Measurements from ENCODE around the gene KERA.

Gene KERA, protein sequence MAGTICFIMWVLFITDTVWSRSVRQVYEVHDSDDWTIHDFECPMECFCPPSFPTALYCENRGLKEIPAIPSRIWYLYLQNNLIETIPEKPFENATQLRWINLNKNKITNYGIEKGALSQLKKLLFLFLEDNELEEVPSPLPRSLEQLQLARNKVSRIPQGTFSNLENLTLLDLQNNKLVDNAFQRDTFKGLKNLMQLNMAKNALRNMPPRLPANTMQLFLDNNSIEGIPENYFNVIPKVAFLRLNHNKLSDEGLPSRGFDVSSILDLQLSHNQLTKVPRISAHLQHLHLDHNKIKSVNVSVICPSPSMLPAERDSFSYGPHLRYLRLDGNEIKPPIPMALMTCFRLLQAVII
- total RNA-seq = 0 reads per million in 9 experiments

DNA sequence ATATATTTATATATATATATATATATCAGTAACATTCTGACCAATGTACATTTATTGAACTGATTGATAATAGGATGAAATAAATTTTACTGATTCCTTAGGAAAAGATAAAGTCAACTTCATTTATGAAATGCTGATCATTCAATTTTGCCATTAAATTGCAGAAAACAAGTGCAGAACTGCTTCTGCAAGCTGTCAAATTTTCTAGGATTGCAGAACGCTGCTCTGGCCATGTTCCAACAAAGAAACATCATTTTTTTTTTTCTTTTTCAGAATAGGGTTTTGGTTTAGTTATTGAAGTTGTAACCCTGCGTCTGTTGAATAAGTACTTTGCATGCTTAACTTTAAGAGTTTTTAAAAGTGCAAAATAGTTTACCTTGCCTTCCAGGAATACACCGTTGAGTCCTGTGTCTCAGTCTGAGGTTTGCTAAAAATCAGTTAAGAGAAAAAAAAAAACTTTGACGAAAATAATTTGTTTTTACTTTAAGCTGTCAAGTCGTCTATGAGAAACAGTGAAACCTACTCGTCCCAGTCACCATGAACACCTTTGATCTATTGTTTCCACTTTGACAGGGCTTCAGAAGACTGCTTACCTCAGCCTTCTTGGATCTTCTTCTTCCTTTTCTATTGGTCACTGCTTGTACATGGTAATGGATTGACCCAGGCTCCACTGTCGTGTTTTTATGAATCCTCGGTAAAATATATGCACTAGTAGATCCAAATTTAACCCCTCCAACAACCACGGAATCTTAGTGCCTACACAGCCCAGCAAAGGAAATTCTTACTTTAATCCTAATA is at the start of gene KERA:
Gene KERA (minus strand): TSS at position 657 of the 798 bp plus-strand sequence. CDS start 1,743 bp downstream, outside the sequence.
- Mint-ChIP-seq H3K9me3 (peaks cover 0 to 2% of the 10 kb centered on the region in 2 donors), H3K27ac (no peak within 1 kb of the TSS), H3K27me3 (no peaks in the 10 kb centered on the region), H3K4me1 (ENCODE audit: low read depth in 2 of 2) (no peaks in the 10 kb centered on the region), H3K36me3 (ENCODE audit: insufficient read depth) (no peaks in the 10 kb centered on the region), H3K4me3 (no peak within 1 kb of the TSS)
- DNase-seq (no peak), ATAC-seq (replicated peaks) (no peak)

DNA sequence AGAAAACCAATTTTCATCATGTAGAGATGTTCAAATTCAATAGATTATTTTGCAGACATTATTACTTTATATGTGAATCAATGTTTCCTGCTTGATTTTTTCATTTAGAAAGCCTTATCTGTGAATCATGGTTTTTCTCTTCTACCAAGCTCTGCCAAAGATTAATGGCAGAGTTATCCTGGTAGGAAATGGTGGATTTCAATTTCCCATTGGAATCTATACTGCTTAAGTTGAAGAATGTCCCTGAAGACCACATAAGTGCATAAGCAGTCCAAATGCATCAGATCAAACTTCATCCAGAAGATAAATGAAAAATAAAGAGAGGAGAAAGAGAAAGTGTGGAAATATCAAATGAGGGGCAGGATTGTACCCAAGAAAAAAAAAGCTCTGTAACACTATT is 48.5 kb upstream of the KERA start:
- no peaks in the 10 kb centered on the region for H3K27me3 Mint-ChIP-seq
- DNase-seq (no peak), ATAC-seq (replicated peaks) (no peak)
- no peaks in the 10 kb centered on the region for H3K9me3 Mint-ChIP-seq
- no peak overlapping the region for H3K4me3 Mint-ChIP-seq
- no peaks in the 10 kb centered on the region for H3K36me3 Mint-ChIP-seq (ENCODE audit: insufficient read depth)
- H3K4me1 Mint-ChIP-seq (ENCODE audit: low read depth in 2 of 2) = no peaks in the 10 kb centered on the region
- H3K27ac Mint-ChIP-seq = no peak overlapping the region

DNA sequence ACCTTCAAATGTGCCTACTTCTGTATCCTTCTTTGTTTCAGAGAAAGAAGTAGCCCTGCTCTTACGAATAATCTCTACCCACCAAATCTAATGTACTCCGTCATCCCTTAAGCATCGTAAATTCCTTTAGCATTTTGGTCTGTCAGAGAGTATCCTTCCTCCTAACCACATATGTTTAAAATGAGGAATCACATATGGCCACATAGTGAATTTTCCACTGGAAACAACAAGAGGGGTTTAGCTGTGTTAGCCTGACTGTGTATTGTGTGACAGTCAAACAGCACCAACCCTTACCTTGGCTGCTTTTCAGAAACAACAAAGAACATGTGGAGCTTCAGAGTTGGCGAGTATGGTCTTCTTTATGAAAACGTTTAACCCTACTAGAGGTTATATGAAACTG is 48.0 kb upstream of the KERA start:
- DNase-seq = no peak
- Mint-ChIP-seq H3K27ac (no peak overlapping the region), H3K36me3 (ENCODE audit: insufficient read depth) (no peaks in the 10 kb centered on the region), H3K9me3 (no peaks in the 10 kb centered on the region), H3K4me1 (ENCODE audit: low read depth in 2 of 2) (no peaks in the 10 kb centered on the region), H3K4me3 (no peak overlapping the region), H3K27me3 (no peaks in the 10 kb centered on the region)
- ATAC-seq (replicated peaks) = no peak

DNA sequence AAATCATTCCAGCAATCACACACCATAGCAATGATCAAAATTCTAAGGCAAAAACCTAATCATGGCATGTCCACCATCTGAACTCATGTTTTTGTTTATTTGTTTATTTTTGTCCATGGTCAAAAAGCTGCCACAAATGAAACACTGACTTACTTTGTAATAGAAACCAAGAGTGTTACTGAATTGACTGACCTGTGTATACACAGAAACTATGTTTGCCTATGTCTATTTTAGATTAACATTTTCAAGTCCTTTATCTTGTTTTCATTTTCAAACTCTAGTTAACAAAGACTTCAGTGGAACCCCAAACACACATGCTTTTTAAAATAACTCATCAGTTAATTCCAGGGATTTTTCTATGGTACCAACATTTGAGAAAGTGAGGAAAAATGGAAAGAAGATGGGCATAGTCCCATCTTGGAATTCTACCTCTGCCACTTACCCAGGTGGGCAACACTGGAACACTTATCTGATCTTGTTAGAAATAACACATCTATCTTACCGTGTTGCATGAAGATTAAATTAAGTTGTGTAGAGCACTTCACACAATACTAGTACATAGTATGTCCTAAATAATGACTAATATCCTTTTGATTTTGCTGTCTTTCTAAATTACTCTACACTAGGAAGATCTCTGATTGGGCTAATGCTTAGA is 47.1 kb upstream of the KERA start:
- H3K36me3 Mint-ChIP-seq (ENCODE audit: insufficient read depth) = no peaks in the 10 kb centered on the region
- no peak overlapping the region for H3K4me3 Mint-ChIP-seq
- no peak overlapping the region for H3K27ac Mint-ChIP-seq
- H3K9me3 Mint-ChIP-seq = no peaks in the 10 kb centered on the region
- H3K27me3 Mint-ChIP-seq = no peaks in the 10 kb centered on the region
- H3K4me1 Mint-ChIP-seq (ENCODE audit: low read depth in 2 of 2) = no peaks in the 10 kb centered on the region
- ATAC-seq (replicated peaks) (no peak), DNase-seq (no peak)

DNA sequence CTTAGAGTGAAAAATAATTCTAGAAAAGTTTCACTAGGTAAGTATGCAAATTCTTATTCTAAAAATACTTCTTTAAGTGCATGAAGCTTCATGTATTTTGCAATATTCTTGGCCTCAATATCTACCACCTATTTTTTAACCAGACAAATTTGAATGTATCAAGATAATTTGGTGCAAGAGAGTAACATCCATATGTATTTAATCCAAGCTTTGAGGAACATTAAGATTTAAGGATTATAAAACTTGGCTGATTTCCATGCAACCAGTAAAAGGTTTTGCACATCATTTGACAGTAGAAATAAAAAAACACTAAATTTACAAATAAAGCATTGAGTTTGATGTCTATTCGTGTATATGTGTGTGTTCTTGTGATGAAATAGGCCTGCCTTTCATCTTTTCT is 45.8 kb upstream of the KERA start:
- Mint-ChIP-seq H3K27me3 (no peaks in the 10 kb centered on the region), H3K36me3 (ENCODE audit: insufficient read depth) (no peaks in the 10 kb centered on the region), H3K4me1 (ENCODE audit: low read depth in 2 of 2) (no peaks in the 10 kb centered on the region), H3K4me3 (no peak overlapping the region), H3K27ac (no peak overlapping the region), H3K9me3 (no peaks in the 10 kb centered on the region)
- ATAC-seq (replicated peaks) = no peak
- DNase-seq = no peak

DNA sequence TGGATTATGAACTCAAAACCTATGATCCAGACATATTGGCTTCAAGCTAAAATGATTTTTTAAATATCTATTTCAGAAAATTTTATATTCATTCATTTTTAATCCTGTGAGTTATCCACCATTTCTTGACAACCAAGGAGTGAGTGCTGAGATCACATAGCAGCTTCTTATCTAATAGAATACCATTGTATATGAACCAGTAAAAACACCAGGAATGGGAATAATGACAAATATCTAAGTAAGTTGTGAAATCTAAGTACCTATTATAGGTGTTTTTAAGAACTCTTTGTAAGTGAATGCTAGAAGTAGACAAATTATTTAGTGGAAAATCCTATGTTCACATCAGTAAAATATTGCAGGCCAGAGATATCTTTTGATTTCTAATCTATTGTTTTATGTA is 45.3 kb upstream of the KERA start:
- H3K4me3 Mint-ChIP-seq = no peak overlapping the region
- no peaks in the 10 kb centered on the region for H3K27me3 Mint-ChIP-seq
- no peak overlapping the region for H3K27ac Mint-ChIP-seq
- no peak for DNase-seq
- no peak for ATAC-seq (replicated peaks)
- H3K4me1 Mint-ChIP-seq (ENCODE audit: low read depth in 2 of 2) = no peaks in the 10 kb centered on the region
- H3K9me3 Mint-ChIP-seq = no peaks in the 10 kb centered on the region
- no peaks in the 10 kb centered on the region for H3K36me3 Mint-ChIP-seq (ENCODE audit: insufficient read depth)

DNA sequence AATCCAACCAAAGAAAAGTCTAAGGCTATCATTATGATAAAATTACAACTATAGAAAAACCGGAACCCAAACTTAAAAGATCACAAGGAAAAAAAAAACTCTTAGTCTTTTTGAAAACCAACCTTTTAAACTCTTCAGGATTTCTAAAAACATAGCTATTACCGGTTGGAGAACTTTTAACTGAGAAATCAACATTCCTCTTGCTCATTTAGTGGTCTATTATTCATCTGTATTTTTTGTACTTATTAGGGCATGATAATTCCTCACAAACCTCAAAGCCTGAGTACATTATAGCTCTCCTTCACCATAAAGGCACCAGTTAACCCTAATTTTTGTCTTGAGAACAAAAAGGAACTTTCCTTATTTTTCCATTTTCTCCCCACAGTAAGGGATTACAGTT is 43.1 kb upstream of the KERA start:
- DNase-seq (no peak), ATAC-seq (replicated peaks) (no peak)
- no peak overlapping the region for H3K27ac Mint-ChIP-seq
- H3K9me3 Mint-ChIP-seq = no peaks in the 10 kb centered on the region
- no peaks in the 10 kb centered on the region for H3K36me3 Mint-ChIP-seq (ENCODE audit: insufficient read depth)
- H3K4me1 Mint-ChIP-seq (ENCODE audit: low read depth in 2 of 2) = no peaks in the 10 kb centered on the region
- H3K4me3 Mint-ChIP-seq = no peak overlapping the region
- H3K27me3 Mint-ChIP-seq = no peaks in the 10 kb centered on the region

DNA sequence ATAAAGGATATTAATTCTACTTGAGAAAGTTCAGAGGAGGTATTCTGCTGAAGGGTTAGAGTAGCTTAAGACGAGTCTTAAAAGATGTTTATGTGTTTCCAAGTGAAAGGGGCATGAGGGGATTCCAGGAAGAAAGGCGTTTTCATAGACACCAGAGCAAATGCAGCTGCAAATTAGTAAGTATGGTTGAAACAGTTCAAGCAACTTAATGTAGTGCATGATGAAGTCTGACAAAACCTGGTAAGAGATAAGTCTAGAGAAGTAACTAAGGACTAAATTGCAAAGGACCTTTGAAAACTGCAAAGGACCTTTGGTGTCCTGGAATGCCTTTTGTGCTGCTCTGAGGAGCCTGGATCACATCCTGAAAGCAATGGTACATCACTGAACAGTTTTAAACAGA is 42.0 kb upstream of the KERA start:
- no peak overlapping the region for H3K27ac Mint-ChIP-seq
- no peaks in the 10 kb centered on the region for H3K36me3 Mint-ChIP-seq (ENCODE audit: insufficient read depth)
- H3K4me1 Mint-ChIP-seq (ENCODE audit: low read depth in 2 of 2) = no peaks in the 10 kb centered on the region
- no peaks in the 10 kb centered on the region for H3K27me3 Mint-ChIP-seq
- DNase-seq = no peak
- ATAC-seq (replicated peaks) = no peak
- H3K9me3 Mint-ChIP-seq = no peaks in the 10 kb centered on the region
- H3K4me3 Mint-ChIP-seq = no peak overlapping the region

DNA sequence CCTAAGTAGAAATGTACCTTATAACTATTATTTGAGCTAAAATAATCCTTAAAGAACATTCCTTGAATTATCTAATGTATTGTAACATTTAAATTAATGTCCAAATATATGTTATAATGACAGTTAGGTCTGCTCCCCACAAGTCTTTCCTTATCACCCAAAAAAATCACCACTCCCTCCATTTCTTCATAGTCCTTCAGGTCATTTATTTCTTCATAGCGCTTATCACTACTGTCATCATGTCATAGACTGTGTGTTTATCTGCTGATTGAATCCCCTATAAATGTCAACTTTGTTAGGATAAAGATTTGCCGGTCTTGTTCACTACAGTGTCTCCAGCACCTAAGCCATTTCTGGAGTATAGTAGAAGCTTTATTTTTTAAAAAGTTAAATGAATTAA is 41.5 kb upstream of the KERA start:
- Mint-ChIP-seq H3K4me3 (no peak overlapping the region), H3K9me3 (peaks cover 1 to 4% of the 10 kb centered on the region in 2 donors), H3K4me1 (ENCODE audit: low read depth in 2 of 2) (no peaks in the 10 kb centered on the region), H3K36me3 (ENCODE audit: insufficient read depth) (no peaks in the 10 kb centered on the region), H3K27ac (no peak overlapping the region), H3K27me3 (no peaks in the 10 kb centered on the region)
- no peak for DNase-seq
- ATAC-seq (replicated peaks) = no peak

DNA sequence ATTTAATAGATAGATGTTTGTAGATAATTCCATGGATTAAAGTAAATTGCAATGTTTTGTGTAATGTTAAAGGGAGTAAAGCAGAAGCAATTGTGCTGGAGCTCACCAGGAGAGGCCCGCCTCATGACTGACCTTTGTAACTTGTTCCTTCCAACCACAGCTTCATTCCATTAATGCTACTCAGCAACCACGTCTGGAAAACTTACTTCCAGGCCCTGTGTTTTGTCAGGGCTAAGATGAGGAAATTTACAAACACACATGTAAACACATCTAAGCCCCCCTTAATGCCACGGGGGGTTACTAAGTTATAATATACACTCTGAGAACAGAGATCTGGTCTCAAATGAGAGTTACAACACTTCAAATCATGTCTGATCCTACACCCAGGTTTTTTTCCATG is 41.1 kb upstream of the KERA start:
- DNase-seq = no peak
- H3K36me3 Mint-ChIP-seq (ENCODE audit: insufficient read depth) = no peaks in the 10 kb centered on the region
- H3K9me3 Mint-ChIP-seq = peaks cover 1 to 7% of the 10 kb centered on the region in 2 donors
- H3K27ac Mint-ChIP-seq = no peak overlapping the region
- ATAC-seq (replicated peaks) = no peak
- no peak overlapping the region for H3K4me3 Mint-ChIP-seq
- H3K4me1 Mint-ChIP-seq (ENCODE audit: low read depth in 2 of 2) = no peaks in the 10 kb centered on the region
- no peaks in the 10 kb centered on the region for H3K27me3 Mint-ChIP-seq

DNA sequence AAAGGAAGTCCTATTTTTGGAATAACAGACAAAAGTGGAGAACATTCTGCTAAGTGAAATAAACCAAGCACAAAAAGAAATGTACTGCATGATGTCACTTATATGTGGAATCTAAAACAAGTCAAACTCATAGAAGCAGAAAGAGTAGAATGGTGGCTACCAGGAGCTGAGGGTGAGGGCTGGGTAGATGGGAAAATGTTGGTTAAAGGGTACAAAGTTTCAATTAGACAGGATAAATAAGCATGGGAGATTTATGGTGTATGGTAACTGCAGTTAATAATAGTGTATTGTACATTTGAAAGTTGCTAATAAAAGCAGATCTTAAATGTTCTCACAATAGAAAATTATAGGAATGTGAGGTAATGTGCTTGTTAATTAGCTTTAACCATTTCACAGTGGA is 40.6 kb upstream of the KERA start:
- DNase-seq = no peak
- no peak for ATAC-seq (replicated peaks)
- H3K36me3 Mint-ChIP-seq (ENCODE audit: insufficient read depth) = no peaks in the 10 kb centered on the region
- H3K9me3 Mint-ChIP-seq = peaks cover 1 to 7% of the 10 kb centered on the region in 2 donors
- H3K4me3 Mint-ChIP-seq = no peak overlapping the region
- H3K27me3 Mint-ChIP-seq = no peaks in the 10 kb centered on the region
- no peak overlapping the region for H3K27ac Mint-ChIP-seq
- H3K4me1 Mint-ChIP-seq (ENCODE audit: low read depth in 2 of 2) = no peaks in the 10 kb centered on the region

DNA sequence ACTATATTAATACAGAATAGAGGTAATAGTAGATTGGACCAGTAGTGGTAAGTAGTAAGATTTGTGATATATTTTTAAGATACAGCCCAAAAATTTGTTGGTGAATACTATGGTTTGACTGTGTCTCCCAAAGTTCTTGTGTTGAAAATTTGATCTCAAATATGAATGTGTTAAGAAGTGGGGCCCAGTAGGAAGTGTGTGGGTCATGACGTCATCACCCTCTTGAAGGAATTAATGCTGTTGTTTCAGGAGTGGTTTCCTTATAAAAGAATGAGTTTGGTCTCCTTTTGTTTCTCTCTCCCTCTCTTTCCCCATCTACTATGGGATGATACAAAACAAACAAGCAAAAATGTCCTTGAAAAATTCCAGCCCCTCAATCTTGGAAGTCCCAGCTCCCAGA is 37.1 kb upstream of the KERA start:
- H3K27me3 Mint-ChIP-seq = no peaks in the 10 kb centered on the region
- no peak overlapping the region for H3K27ac Mint-ChIP-seq
- H3K9me3 Mint-ChIP-seq = peaks cover 8 to 14% of the 10 kb centered on the region in 2 donors
- H3K4me3 Mint-ChIP-seq = no peak overlapping the region
- H3K36me3 Mint-ChIP-seq (ENCODE audit: insufficient read depth) = no peaks in the 10 kb centered on the region
- H3K4me1 Mint-ChIP-seq (ENCODE audit: low read depth in 2 of 2) = no peaks in the 10 kb centered on the region
- DNase-seq (no peak), ATAC-seq (replicated peaks) (no peak)

DNA sequence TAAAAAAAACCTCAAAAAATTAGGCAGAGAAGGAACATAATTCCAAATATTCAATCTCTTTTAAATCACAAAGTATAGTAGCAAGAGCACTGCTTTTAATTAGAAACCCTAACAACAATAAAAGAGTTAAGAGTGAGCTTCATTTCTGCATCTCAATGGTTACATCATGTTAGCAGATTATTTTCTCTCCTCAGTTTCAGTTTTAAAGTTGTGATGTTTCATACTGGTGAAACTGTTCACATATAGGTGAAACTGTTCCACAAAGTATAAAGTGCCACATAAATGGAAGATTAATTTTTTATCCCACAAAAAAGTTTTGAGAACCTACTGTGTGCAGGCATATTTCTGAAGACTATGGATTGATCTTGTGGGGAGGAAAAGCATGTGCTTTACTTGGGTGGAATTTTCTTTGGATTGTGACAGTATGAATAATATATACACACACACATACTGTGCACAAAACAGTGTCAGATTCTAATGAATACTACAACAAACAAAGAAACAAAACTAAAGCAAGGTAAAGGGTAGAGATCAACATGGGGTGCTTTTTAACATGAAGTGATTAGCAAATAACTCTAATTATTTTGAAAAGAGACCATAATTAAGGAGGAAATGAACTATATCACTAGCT is 36.3 kb upstream of the KERA start:
- ATAC-seq (replicated peaks) = no peak
- no peak overlapping the region for H3K4me3 Mint-ChIP-seq

More for the DNA sequence above, 36.3 kb upstream of the KERA start:
- Mint-ChIP-seq H3K36me3 (ENCODE audit: insufficient read depth) (no peaks in the 10 kb centered on the region), H3K27me3 (no peaks in the 10 kb centered on the region), H3K27ac (no peak overlapping the region), H3K9me3 (peaks cover 10 to 20% of the 10 kb centered on the region in 2 donors), H3K4me1 (ENCODE audit: low read depth in 2 of 2) (no peaks in the 10 kb centered on the region)
- DNase-seq = no peak

Data from effector memory CD8-positive, alpha-beta T cell (primary cell).